SU-DHL-6 (cell line): ENCODE measurements around the gene OBSCN.

ENCODE experiments used
- H2AFZ ChIP-seq: fragments of 200-600 bp; sonication (generic); 2 replicates; pipeline ENCODE4 v1.6.1; 2014; ENCODE audit warnings: low read depth, mild to moderate bottlenecking, moderate library complexity, mixed read lengths, antibody characterized with exemption, low read length; ENCODE audit not compliant: severe bottlenecking
- H3F3A ChIP-seq: fragments of 200-600 bp; shearing (Covaris generic); 2 replicates; pipeline ENCODE4 v1.6.0; 2016; ENCODE audit warnings: antibody characterized with exemption, mild to moderate bottlenecking; ENCODE audit not compliant: insufficient read depth
- H3K27ac ChIP-seq: fragments of 200-600 bp; sonication (generic); 2 replicates; pipeline ENCODE4 v1.5.1; 2016; ENCODE audit warnings: low read depth, mild to moderate bottlenecking, low read length, moderate library complexity, mixed read lengths
- H3K27me3 ChIP-seq: fragments of 200-600 bp; sonication (generic), shearing (Covaris generic); 2 replicates; pipeline ENCODE4 v1.6.0; 2014; ENCODE audit warnings: mild to moderate bottlenecking, low read length
- H3K36me3 ChIP-seq: fragments of 200-600 bp; sonication (generic); 2 replicates; pipeline ENCODE4 v1.6.1; 2014; ENCODE audit warnings: mild to moderate bottlenecking, low read length, mixed read lengths
- H3K4me2 ChIP-seq: fragments of 300-600, 200-600 bp; shearing (Covaris generic), sonication (generic); 2 replicates; pipeline ENCODE4 v1.6.0; 2014; ENCODE audit warnings: low read length, low read depth, mild to moderate bottlenecking; ENCODE audit not compliant: poor library complexity, severe bottlenecking
- H3K4me3 ChIP-seq: fragments of 200-600 bp; sonication (generic); 2 replicates; pipeline ENCODE4 v1.5.1; 2014; ENCODE audit warnings: antibody characterized with exemption, low read length, mild to moderate bottlenecking, mixed read lengths; ENCODE audit not compliant: insufficient read depth, poor library complexity, severe bottlenecking
- H3K79me2 ChIP-seq: fragments of 200-600 bp; sonication (generic); 2 replicates; pipeline ENCODE4 v1.6.1; 2014; ENCODE audit warnings: mild to moderate bottlenecking, low read length, moderate library complexity; ENCODE audit not compliant: insufficient read depth
- H3K9ac ChIP-seq: fragments of 200-600 bp; sonication (generic); 2 replicates; pipeline ENCODE4 v1.7.0; 2014; ENCODE audit warnings: mild to moderate bottlenecking, low read length
- H3K9me2 ChIP-seq: fragments of 200-600 bp; sonication (generic); replicated peaks from 2 replicates; pipeline ENCODE4 v1.6.1; 2014; ENCODE audit warnings: low read length; ENCODE audit not compliant: insufficient read depth
- H3K9me3 ChIP-seq: fragments of 200-600 bp; sonication (generic); 2 replicates; pipeline ENCODE4 v1.6.1; 2014; ENCODE audit warnings: low read length, mixed read lengths; ENCODE audit not compliant: insufficient read depth
- H4K20me1 ChIP-seq: fragments of 200-600 bp; sonication (generic); 2 replicates; pipeline ENCODE4 v1.6.1; 2014; ENCODE audit warnings: low read depth, mild to moderate bottlenecking, antibody characterized with exemption, low read length, moderate library complexity, mixed read lengths
- CTCF ChIP-seq: fragments of 200-600 bp; sonication (generic); IDR thresholded peaks from one replicate; pipeline ENCODE4 v1.5.1; 2017; ENCODE audit warnings: antibody characterized with exemption, mild to moderate bottlenecking, low read length, moderate library complexity; ENCODE audit not compliant: insufficient read depth, poor library complexity, severe bottlenecking
- EZH2phosphoT487 ChIP-seq: fragments of 200-600 bp; sonication (generic), shearing (Covaris generic); conservative IDR thresholded peaks from 2 replicates; pipeline ENCODE4 v1.6.1; 2018; ENCODE audit warnings: mild to moderate bottlenecking, antibody characterized with exemption, low read length, moderate library complexity, mixed read lengths

The OBSCN gene

GRCh38 chr1:228178737-228179684, 28.8 kb upstream of the OBSCN start:
- Histone ChIP-seq H3K9me2 (no peaks in the 10 kb centered on the region), H3K4me2 (no peak overlapping the region), H3K9me3 (no peaks in the 10 kb centered on the region), H3K79me2 (no peaks in the 10 kb centered on the region), H3K36me3 (no peaks in the 10 kb centered on the region), H3K9ac (no peak overlapping the region), H2AFZ (no peak overlapping the region), H3K27me3 (no peaks in the 10 kb centered on the region), H3K4me3 (no peak overlapping the region), H4K20me1 (no peaks in the 10 kb centered on the region), H3K27ac (no peak overlapping the region), H3F3A (no peaks in the 10 kb centered on the region)
- TF ChIP-seq EZH2phosphoT487 (no peak), CTCF (no peak)

- H3K4me2 ChIP-seq: no peak overlapping the region
- H3K4me3 ChIP-seq: no peak overlapping the region
- no peaks in the 10 kb centered on the region for H3K27me3 ChIP-seq
- no peaks in the 10 kb centered on the region for H4K20me1 ChIP-seq
- TF ChIP-seq EZH2phosphoT487 (no peak), CTCF (peak; percentile 24)
- H3K9me3 ChIP-seq: no peaks in the 10 kb centered on the region
- H3K79me2 ChIP-seq: no peaks in the 10 kb centered on the region
- H3K27ac ChIP-seq: no peak overlapping the region
- no peaks in the 10 kb centered on the region for H3K9me2 ChIP-seq
- no peak overlapping the region for H2AFZ ChIP-seq
- no peaks in the 10 kb centered on the region for H3F3A ChIP-seq
- no peaks in the 10 kb centered on the region for H3K36me3 ChIP-seq
- H3K9ac ChIP-seq: no peak overlapping the region
Observed at GRCh38 chr1:228180271-228180958, 27.4 kb upstream of the OBSCN start.

- no peak overlapping the region for H3K9ac ChIP-seq
- H3K4me3 ChIP-seq: no peak overlapping the region
- TF ChIP-seq EZH2phosphoT487: no peak
- TF ChIP-seq CTCF: no peak
- no peaks in the 10 kb centered on the region for H3K79me2 ChIP-seq
- H3K36me3 ChIP-seq: no peaks in the 10 kb centered on the region
- H2AFZ ChIP-seq: no peak overlapping the region
- no peak overlapping the region for H3K27ac ChIP-seq
- no peaks in the 10 kb centered on the region for H4K20me1 ChIP-seq
- H3K4me2 ChIP-seq: no peak overlapping the region
- H3K27me3 ChIP-seq: no peaks in the 10 kb centered on the region
- no peaks in the 10 kb centered on the region for H3F3A ChIP-seq
- no peaks in the 10 kb centered on the region for H3K9me2 ChIP-seq
- H3K9me3 ChIP-seq: no peaks in the 10 kb centered on the region
Observed at GRCh38 chr1:228180959-228181644, 26.7 kb upstream of the OBSCN start.
